HG02610 (cell line): Measurements from ENCODE around the gene ARHGEF25.
"Not testable (repeated sequence)": the region's sequence is repeated elsewhere in the genome, so short reads cannot be mapped to it uniquely, and the experiment has no call there.

Source experiments
- ATAC-seq: cut with Tn5 transposase; IDR thresholded peaks from one replicate; pipeline ENCODE4 v1.9.1; 2021; ENCODE audit warnings: mild to moderate bottlenecking, moderate library complexity; ENCODE audit not compliant: unreplicated experiment

The ARHGEF25 gene

DNA sequence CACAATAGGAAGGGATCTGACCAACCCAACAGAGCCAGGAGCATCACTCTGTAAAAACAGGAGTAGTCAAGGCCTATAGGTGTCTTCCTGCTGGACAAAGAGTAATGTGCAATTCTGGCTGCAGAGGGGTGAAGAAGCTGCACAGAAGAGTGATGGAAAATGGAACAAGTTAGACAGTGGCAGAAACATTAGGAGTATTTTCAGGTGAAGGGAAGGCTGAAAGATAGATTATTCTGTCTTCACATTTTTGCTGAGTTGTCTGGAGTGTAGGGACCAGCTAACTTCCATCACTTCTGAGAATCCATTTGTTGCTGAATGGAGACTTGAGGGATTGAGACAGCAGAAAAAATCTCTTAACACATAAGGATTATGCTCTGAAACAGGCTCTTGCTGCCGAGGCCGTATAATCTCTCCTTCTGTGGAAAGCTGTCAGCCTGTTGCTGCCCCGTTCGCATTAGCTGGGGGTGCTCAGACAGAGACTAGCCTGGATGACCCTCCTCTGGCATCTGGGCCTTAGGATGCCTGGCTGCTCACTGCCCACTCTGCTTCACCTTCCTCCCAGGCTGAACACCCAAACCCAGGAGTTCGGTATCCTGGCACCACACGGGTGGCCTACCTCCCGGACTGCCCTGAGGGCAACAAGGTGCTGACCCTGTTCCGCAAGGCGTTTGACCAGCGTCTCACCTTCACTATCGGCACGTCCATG, 3.1 kb upstream of the ARHGEF25 start:
- ATAC-seq = no peak

DNA sequence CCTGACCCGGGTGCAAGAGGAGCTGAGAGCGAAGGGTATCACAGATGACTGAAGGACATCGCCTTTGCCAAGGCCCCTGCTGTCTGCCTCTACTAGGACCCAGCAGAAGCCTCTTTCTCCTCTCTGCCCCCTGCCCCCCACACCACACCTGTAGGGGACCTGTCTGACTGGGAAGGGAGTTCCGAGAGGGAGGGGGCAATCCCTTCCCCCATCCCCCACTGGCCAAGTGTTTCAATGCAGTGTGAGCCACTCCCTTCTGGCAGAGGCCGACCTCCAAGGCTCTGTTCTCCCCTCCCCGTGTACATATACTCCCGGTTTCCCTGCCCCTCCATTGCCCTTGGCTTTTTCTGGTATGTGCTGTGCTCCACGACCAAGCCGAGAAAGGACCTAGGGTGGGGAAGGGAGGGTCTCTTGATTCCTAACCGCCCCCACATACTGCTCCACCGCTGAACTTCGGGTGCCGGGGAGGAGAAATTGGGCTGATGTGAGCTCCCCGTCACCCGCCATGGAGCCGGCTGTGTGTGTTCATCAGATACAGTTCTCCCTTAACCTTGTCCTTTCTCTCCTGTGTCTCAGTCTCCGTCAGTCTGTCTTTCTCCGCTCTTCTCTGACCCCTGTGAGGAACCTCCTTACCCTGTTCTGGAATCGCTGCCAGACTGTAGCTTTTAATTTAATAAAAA, 2.0 kb upstream of the ARHGEF25 start:
- no peak for ATAC-seq

DNA sequence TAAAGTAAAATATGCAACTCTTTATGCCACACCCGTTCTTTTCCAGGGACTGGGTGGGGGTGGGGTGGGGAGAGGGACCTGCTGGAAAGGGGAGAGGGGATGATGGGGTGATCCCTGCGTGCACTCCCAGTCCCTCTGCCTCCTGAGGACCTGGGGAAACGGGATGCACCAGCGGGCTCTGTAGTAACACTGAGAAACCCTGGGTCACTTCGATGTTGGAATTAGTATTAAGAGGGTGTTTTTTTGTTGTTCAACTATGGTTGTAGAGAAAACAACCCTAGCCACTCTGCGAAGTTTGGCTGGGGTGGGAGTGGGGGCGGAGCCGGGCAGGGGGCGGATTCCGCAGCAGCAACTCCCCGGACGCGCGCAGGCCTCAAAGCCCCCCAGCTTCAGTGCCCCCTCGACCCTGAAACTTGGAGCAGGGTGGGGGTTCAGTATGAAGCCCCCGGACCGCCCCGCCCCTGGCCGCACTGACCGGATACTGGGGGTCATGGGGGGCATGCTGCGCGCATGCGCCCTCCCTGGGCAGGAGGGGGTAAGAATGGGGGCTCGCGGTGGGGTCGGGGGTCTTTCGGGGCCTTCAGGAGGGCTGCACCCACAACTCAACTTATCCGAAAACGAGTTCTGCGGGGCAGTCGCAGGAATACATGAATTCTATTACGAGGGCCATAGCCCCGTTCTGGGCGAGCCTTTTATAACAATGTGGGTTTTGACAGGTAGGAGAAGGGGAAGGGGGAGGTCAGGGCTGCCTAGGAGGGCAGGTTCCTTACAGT, 1.3 kb upstream of the ARHGEF25 start:
- ATAC-seq = no peak

DNA sequence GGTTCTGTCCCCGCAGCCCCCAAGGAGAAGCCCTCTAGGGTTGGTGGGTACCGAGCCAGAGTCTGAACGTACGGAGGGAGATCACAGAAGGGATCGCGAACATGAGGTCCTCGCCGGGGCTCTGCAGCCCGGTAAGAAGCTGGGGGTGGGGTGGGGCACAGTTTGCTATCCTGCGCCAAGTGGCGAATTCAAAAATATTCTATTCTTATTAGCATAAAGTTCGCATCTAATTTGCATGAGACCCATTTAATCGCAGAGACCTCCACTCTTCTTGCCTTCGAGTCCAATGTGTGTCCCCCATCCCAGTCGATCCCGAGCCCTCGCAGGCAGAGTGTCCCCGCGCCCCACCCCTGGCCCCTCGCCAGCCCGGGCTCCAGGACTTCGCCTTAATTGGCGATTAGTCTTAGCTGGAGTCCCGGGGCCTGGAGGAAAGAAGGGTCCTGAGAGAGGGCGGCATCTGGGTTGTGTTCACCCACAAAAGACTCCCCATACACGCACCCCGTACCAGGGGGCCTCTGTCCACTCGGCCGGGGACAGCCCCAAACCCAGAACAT, 604 bp upstream of the ARHGEF25 start:
- no peak for ATAC-seq

DNA sequence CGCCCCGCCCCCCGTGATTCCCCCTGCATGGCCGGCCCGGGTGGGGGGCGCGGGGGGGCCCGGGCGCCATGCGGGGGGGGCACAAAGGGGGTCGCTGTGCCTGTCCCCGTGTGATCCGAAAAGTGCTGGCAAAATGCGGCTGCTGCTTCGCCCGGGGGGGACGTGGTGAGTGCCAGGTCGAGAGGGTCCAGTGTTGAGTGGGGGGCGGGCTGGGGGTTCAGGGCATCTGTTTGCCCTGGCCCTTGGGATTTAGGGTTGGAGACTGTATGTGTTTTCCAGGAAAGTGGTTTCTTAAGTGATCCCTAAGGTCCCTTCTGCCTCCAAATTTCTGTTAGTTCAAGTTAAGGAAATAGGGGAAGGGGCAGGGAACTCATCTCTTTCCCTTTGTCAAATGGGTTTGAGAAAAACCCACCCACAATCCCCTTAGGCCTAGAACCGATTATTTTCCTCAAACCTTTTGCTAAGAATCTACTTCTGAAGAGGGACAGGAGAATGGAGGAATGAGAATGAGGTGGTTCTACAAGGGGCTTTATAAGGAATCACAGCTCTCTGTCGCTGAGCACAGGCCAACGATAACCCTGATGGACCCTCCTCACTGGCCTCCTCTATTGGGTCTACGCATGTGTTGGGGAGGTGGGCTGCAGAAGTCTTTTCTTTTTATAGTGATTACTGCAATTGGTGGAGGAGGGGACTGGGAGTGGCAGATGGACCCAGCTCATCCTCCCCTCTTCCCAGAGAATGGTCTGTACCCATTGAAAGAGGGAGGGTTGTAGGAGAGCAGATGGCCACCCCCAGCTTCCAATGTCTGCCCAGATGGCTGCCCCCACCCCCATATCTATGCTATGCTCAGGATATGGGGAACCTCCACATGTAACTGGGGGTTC, 834 bp downstream of the ARHGEF25 start:
- ATAC-seq = no peak

DNA sequence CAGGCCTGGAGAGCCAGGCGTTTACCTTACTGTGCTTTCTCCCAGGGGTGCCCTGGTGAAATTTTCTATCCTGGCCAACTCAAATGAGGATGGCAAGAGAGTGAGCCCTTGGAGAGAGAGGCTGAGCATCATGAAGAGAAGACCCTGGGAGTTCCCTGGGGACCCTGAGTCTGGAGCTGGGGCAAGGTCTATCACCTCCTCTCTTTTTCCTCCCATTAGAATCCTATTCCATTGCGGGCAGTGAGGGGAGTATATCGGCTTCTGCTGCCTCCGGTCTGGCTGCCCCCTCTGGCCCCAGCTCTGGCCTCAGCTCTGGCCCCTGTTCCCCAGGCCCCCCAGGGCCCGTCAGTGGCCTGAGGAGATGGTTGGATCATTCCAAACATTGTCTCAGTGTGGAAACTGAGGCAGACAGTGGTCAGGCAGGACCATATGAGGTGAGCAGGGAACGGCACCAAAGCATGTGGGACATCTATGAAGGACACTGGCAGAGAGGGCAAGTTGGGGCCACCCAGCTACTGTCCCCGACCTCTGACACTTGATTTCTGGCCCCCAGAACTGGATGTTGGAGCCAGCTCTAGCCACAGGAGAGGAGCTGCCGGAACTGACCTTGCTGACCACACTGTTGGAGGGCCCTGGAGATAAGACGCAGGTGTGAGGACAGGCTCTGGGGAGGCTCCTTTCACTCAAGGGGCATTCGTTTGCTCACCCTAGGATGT, 1.6 kb downstream of the ARHGEF25 start:
- no peak for ATAC-seq

DNA sequence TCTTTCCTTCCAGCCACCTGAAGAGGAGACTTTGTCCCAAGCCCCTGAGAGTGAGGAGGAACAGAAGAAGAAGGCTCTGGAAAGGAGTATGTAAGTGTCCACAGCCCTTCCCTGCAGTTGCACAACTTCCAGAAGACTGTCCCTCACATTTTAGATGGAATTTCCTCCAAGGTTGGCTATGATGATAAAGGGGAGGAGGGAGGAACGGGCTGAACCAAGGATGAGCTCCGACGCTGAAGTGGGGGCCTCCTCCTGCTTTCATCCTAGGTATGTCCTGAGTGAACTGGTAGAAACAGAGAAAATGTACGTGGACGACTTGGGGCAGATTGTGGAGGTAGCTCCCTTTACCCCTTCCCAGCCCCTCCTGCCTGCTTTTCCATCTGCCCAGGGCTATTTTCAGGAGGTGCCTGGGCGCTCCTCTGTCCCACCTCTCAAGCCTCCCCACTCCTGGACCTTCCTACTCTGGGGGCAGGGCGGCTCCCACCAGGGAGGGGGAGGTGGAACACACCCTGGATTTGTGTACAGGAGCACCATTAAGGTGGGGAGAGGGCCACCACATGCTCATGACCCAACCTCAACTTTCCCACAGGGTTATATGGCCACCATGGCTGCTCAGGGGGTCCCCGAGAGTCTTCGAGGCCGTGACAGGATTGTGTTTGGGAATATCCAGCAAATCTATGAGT, 2.3 kb downstream of the ARHGEF25 start:
- no peak for ATAC-seq

DNA sequence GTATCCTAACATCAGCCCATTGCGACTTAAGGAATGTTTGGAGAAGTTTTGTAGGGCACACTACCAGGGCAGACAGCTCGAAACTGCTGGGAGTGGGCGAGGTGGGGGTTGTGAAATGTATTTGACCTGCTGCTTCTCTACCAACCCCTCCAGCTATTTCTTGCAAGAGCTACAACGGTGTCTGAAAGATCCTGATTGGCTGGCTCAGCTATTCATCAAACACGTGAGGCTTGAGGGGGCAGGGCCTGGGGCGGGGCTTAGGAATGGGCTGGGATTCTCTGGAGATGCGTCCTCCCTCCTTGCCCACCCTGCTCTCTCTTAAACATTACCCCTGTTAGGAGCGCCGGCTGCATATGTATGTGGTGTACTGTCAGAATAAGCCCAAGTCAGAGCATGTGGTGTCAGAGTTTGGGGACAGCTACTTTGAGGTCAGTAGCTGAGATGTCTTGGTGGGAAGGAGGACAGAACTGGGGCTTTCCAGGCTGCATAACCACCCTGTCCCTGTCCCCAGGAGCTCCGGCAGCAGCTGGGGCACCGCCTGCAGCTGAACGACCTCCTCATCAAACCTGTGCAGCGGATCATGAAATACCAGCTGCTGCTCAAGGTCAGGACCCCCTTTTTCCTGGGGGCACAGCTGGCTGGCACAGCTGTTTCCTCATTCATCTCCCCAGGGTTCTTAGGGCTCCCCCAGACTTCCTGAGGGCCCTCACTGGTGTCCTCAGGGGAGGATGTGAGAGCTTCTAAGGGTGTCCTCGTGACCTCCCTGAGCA, 3.1 kb downstream of the ARHGEF25 start:
- peak; percentile 63 for ATAC-seq

DNA sequence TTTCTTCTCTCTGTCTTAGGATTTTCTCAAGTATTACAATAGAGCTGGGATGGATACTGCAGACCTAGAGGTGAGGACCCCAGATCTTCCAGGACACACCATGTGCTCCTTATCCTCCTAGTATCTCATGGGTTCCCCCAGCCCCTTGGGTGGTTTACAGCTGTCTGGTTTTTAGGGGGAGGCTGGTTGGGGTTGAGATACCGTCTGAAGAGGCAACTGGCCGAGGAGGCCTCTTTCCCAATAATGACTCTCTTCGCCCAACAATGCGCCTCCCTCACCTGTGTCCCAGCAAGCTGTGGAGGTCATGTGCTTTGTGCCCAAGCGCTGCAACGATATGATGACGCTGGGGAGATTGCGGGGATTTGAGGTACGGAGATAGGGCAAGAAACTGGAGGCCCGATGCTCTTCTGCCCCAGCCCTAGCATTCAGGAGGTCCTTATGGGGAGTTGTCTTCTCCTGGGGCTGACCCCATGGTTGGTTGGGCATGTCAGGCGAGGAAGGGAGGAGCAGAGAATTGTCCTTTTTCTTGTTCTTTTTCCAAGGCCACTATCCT, 3.8 kb downstream of the ARHGEF25 start:
- no peak for ATAC-seq

DNA sequence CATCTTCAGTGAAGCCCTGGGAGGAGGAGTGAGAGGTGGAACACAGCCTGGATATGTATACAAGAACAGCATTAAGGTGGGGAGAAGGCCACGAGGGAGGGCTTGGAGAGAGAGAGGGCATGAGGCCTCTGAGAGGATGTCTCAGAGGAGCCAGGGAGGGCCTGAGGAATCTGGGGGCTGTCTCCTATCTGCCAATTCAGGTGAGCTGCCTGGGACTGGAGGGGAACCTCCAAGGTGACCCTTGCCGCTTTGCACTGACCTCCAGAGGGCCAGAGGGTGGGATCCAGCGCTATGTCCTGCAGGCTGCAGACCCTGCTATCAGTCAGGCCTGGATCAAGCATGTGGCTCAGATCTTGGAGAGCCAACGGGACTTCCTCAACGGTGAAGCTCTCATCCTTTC, 4.4 kb downstream of the ARHGEF25 start:
- ATAC-seq = no peak

DNA sequence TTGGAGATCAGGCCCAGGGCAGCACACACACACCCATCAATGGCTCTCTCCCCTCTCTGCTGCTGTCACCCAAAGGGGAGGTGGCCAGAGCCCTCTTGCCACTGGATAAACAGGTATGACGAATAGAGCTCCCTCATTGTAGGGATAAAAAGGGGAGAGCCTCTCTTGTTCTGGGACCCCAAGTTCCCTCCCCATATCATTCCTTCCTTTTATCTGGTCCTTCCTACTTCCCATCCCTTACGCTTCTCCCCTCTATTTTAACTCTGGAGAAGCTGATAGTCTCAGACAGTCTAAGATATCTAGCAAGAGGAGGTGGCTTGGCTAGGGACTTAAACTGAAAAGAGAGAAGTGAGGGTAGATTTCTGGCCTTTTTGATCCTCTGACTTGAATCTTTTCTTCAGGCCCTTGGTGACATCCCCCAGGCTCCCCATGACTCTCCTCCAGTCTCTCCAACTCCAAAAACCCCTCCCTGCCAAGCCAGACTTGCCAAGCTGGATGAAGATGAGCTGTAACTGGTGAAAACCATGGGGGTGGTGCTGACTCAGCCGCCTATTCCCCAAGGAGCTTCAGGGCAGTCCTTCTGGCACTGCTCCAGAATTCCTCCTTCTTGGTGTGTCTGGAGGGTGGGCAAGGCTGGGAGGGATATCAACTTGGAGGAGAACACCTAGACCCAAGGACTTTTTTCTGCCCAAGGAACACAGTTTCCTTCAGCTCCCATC, 5.3 kb downstream of the ARHGEF25 start:
- no peak for ATAC-seq

DNA sequence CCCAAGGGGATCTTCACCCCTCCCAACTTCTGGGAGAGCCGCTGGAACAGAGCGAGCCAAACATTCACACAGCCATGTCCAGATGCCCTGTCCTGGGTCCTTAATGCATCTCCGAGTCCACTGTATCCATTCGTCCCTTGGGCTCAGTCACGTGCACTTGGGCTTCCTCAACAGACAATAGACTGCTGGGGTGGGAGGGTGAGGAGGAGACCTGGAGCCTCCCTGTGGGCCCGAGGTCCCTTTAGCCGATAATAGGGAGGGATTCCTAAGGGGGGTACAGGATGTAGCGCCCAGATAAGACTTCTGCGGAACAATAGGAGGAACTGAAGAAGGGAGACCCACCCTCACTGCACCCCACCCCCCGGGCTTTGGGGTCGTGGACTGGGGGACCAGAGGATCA, 6.7 kb downstream of the ARHGEF25 start:
- no peak for ATAC-seq

DNA sequence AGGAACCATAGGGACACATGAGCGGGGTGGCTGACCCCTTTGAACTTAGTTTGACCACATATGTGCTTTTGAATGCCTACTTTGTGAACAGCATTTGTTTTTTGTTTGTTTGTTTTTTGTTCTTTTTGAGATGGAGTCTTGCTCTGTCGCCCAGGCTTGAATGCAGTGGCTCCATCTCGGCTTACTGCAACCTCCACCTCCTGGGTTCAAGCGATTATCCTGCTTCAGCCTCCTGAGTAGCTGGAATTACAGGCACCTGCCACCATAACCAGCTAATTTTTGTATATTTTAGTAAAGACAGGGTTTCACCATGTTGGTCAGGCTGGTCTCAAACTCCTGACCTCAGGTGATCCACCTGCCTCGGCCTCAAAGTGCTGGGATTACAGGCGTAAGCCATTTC, 7.2 kb downstream of the ARHGEF25 start:
- ATAC-seq = not testable (repeated sequence)

DNA sequence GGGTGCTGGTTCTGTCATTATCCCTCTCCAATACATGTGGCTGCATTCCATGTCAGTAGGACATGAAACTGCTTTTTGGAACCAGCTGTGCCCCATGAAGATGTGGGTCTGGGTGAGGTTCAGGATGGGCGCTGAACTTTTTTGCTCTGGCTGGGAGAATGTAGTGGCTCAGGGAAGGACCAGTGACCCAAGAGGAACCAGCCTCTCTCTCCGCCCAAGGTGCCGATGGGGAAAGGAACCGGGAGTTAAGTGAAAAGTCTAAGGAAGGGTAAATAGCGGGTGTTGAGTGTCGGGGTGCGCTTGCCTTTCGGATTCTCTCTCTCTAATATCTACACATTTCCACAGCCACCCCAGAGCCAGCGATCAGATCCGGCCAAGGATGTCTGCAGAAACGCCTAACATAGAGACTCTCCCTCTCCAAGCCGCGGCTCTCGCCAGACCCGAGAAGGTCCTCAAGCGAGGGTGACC, 7.8 kb downstream of the ARHGEF25 start:
- ATAC-seq = no peak

DNA sequence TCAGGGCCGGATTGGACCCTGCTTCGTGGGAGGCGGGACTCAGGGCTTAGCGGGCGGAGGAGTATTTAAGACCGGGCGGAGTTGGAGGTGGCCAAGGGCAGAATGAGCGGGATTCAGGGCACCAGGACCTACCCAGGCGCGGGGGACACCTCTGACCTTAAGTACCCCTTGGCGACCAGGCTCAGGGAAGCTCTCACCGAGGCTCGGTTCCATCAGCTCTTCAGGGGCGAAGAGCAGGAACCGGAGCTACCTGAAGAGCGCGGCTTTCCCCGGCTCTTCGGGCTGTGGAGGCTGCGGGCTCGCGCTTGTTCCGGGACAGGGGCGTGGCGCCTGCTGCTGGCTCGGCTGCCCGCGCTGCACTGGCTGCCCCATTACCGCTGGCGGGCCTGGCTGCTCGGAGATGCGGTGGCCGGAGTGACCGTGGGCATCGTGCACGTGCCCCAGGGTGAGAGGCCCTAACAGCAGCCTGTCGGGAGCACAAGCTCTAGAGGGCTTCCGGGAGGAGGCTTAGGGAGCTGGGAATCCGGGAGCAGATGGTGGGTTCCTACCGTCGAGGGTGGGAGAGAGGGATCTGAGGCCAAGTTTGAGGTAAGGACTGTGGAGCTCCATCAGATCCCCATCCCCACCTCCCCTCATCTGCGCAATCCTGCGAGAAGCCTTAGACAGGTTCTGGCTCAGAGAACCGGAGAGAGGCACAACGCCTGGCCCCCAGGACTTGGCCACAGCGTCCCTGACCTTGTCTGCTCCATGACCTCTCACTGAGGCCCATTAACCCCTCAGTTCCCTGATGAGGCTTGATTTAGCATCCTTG, 8.4 kb downstream of the ARHGEF25 start:
- no peak for ATAC-seq

DNA sequence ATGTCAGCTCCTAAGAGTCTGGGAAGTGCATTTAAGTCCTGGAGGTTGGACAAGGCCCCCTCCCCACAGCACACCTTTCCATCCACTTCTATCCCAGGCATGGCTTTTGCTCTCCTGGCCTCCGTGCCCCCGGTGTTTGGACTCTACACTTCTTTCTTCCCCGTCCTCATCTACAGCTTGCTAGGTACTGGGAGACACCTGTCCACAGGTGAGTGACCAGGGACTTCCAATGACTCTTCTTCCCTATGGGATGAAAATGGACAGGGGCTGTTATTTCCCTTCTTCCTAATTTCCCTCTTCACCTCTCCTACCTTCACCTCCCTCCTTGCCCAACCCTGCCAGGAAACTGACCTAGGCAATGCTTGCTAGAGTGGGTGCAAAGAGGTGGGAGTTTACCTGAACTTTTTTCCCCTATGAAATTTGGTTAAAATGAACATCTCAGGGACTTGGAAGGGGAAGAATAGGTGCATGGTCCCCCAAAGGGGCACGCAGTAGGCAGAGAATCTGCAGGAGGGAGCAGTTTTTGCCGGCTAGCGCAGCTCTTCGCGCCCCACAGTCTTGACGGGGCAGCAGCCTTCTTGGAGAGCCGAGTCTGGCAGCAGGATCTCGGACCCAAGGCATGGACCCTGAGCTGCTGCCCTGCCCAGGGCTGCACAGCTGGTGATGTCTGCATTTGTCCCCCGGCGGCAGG, 9.2 kb downstream of the ARHGEF25 start:
- ATAC-seq = no peak
